Bronchial epithelial cell (primary cell): ENCODE results near the gene KCNH5. TPM values are rescaled to one million over a fixed set of nuclear protein-coding genes. Genes with fewer than 3 reads are reported as not detected.

Source experiments
- DNase-seq: peaks from one replicate; pipeline ENCODE4 v3.0.0-alpha.2; 2010; ENCODE audit warnings: low read depth
- FAIRE-seq: peaks from 2 replicates; lab custom pipeline; 2011; peaks lifted over from hg19 to GRCh38; lab: Jason Lieb, UNC
- H3K27me3 ChIP-seq: 2 replicates; pipeline ENCODE4 v1.5.1; 2011; ENCODE audit warnings: low read length; ENCODE audit not compliant: control insufficient read depth, insufficient read depth
- H3K36me3 ChIP-seq: 2 replicates; pipeline ENCODE4 v1.5.1; 2011; ENCODE audit warnings: low read length; ENCODE audit not compliant: control insufficient read depth, insufficient read depth
- H3K4me3 ChIP-seq: 2 replicates; pipeline ENCODE4 v1.5.1; 2011; ENCODE audit warnings: mild to moderate bottlenecking, low read depth, low read length, control low read depth
- total RNA-seq: library from RNA; depleted of rRNA; stranded (reverse); fragments of >200 nt; gene quantifications from 2 replicates; pipeline ENCODE4 v1.2.1, GENCODE V29; 2014
- TF ChIP-seq, protein P1 (sequence below): IDR thresholded peaks from 2 replicates; pipeline ENCODE4 v1.5.1; 2011; ENCODE audit warnings: mild to moderate bottlenecking, moderate library complexity, low read length, control low read depth, inconsistent platforms; ENCODE audit not compliant: insufficient read depth, severe bottlenecking

KCNH5 gene
- total RNA-seq, 1 donor from 2014 or later = under 0.01 TPM

GRCh38 chr14:62908506-62908905, 136.8 kb downstream of the KCNH5 start:
- no peak for FAIRE-seq
- H3K27me3 ChIP-seq = no peaks in the 10 kb centered on the region
- no peak overlapping the region for H3K4me3 ChIP-seq
- no peak for DNase-seq
- TF ChIP-seq, protein P1, sequence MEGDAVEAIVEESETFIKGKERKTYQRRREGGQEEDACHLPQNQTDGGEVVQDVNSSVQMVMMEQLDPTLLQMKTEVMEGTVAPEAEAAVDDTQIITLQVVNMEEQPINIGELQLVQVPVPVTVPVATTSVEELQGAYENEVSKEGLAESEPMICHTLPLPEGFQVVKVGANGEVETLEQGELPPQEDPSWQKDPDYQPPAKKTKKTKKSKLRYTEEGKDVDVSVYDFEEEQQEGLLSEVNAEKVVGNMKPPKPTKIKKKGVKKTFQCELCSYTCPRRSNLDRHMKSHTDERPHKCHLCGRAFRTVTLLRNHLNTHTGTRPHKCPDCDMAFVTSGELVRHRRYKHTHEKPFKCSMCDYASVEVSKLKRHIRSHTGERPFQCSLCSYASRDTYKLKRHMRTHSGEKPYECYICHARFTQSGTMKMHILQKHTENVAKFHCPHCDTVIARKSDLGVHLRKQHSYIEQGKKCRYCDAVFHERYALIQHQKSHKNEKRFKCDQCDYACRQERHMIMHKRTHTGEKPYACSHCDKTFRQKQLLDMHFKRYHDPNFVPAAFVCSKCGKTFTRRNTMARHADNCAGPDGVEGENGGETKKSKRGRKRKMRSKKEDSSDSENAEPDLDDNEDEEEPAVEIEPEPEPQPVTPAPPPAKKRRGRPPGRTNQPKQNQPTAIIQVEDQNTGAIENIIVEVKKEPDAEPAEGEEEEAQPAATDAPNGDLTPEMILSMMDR = no peak
- no peaks in the 10 kb centered on the region for H3K36me3 ChIP-seq

- Histone ChIP-seq H3K4me3 (no peak overlapping the region), H3K27me3 (no peaks in the 10 kb centered on the region), H3K36me3 (no peaks in the 10 kb centered on the region)
- DNase-seq = no peak
- TF ChIP-seq, protein P1 = no peak
- no peak for FAIRE-seq
These were observed 139.7 kb downstream of the KCNH5 start for GRCh38 chr14:62905566-62905965.

- H3K4me3 ChIP-seq = no peak overlapping the region
- no peaks in the 10 kb centered on the region for H3K27me3 ChIP-seq
- FAIRE-seq (no peak), DNase-seq (no peak)
- no peaks in the 10 kb centered on the region for H3K36me3 ChIP-seq
- TF ChIP-seq, protein P1 = no peak
These were observed 147.5 kb downstream of the KCNH5 start for GRCh38 chr14:62897771-62898170.

GRCh38 chr14:62896932-62897456, 148.3 kb downstream of the KCNH5 start:
- FAIRE-seq (no peak), DNase-seq (no peak)
- TF ChIP-seq, protein P1 = no peak
- H3K27me3 ChIP-seq = no peaks in the 10 kb centered on the region
- no peaks in the 10 kb centered on the region for H3K36me3 ChIP-seq
- no peak overlapping the region for H3K4me3 ChIP-seq

- H3K36me3 ChIP-seq = no peaks in the 10 kb centered on the region
- FAIRE-seq = no peak
- TF ChIP-seq, protein P1 = no peak
- no peaks in the 10 kb centered on the region for H3K27me3 ChIP-seq
- no peak overlapping the region for H3K4me3 ChIP-seq
- DNase-seq = no peak
These were observed 150.5 kb downstream of the KCNH5 start for GRCh38 chr14:62894736-62895135.

DNA sequence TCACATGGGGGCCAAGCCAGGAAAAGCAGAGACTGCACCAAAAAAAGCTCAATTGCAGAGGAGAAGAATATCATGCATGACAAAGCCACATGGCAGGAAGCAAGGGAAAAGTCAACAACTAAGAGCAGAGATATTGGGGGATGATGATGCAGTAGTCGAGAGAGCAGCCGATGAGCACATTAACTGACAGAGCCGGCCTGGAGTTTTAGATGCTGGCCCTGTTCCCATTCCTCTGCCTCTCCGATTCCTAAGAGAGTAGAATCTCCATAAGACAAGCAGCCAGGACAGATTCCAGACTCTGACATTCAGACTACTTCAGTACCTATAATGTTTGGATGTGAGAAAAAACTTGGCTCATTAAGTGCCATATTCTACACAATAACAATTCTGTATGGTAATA, 155.9 kb downstream of the KCNH5 start:
- TF ChIP-seq, protein P1 = no peak
- FAIRE-seq (no peak), DNase-seq (no peak)

More for the DNA sequence above, 155.9 kb downstream of the KCNH5 start:
- Histone ChIP-seq H3K4me3 (no peak overlapping the region), H3K27me3 (no peaks in the 10 kb centered on the region), H3K36me3 (no peaks in the 10 kb centered on the region)
